Measurements from ENCODE around the gene TSEN54. TPM values are rescaled to one million over a fixed set of nuclear protein-coding genes. Genes with fewer than 3 reads are reported as not detected.

TSEN54 gene
- total RNA-seq, 1 experiment from 2014 or later, result 74.5 TPM

GRCh38 chr17:75565066-75565465 lies 48.7 kb downstream of the TSEN54 start:
- intact Hi-C loops (cut with micrococcal nuclease; ENCODE audit: unreplicated experiment), result loop anchor here (2.0 kb wide), 1 partner anchor 34 kb away; no protein-coding TSS in a partner anchor

GRCh38 chr17:75565618-75566017 lies 49.3 kb downstream of the TSEN54 start:
- no peak overlapping the region for H3K4me3 Mint-ChIP-seq (ENCODE audit: unreplicated experiment)

More at GRCh38 chr17:75565066-75565465, 48.7 kb downstream of the TSEN54 start:
- Histone ChIP-seq H3K4me3 (ENCODE audit: low read depth, low read length) (no peak overlapping the region), H3K4me1 (peaks cover 8% of the 10 kb centered on the region; the same call in 1 of the 2 replicates), H3K36me3 (ENCODE audit: control insufficient read depth, insufficient read depth, low read length) (peaks cover 4% of the 10 kb centered on the region), H3K27me3 (replicated peaks; ENCODE audit: control insufficient read depth, insufficient read depth, low read length) (no peaks in the 10 kb centered on the region), H3K9me3 (no peaks in the 10 kb centered on the region)
- Mint-ChIP-seq H3K36me3 (ENCODE audit: insufficient read depth, unreplicated experiment) (peaks cover 73% of the 10 kb centered on the region), H3K4me1 (ENCODE audit: low read depth, unreplicated experiment) (no peaks in the 10 kb centered on the region), H3K9me3 (ENCODE audit: unreplicated experiment) (no peaks in the 10 kb centered on the region), H3K27me3 (ENCODE audit: insufficient read depth, unreplicated experiment) (no peaks in the 10 kb centered on the region), H3K4me3 (ENCODE audit: unreplicated experiment) (no peak overlapping the region), H3K27ac (ENCODE audit: unreplicated experiment) (peak overlapping the region; percentile 58)
- CTCF ChIA-PET, result interaction anchor here (1.1 to 2.4 kb wide), 3 partner anchors 23 to 48 kb away, joined by 3 to 17 read pairs (median 5); partner anchors contain the start of gene TSEN54
- POLR2A ChIA-PET, result no interaction called here
- DNase-seq, result peak; percentile 79
- BruUV-seq (replicated peaks), result no TSS peak
- TF ChIP-seq CTCF (IDR thresholded peaks at IDR 0.05; ENCODE audit: insufficient read depth in 1 of 2, low read depth in 1 of 2, low read length in 1 of 2, severe bottlenecking in 1 of 2, unreplicated experiment in 1 of 2), result no peak

GRCh38 chr17:75566416-75566815 lies 50.1 kb downstream of the TSEN54 start:
- H3K9me3 Mint-ChIP-seq (ENCODE audit: unreplicated experiment), result no peaks in the 10 kb centered on the region
- peaks cover 78% of the 10 kb centered on the region for H3K36me3 Mint-ChIP-seq (ENCODE audit: insufficient read depth, unreplicated experiment)
- Histone ChIP-seq H3K36me3 (ENCODE audit: control insufficient read depth, insufficient read depth, low read length) (peaks cover 4% of the 10 kb centered on the region), H3K4me1 (peaks cover 8% of the 10 kb centered on the region; the same call in 1 of the 2 replicates), H3K9me3 (no peaks in the 10 kb centered on the region), H3K4me3 (ENCODE audit: low read depth, low read length) (no peak overlapping the region), H3K27me3 (replicated peaks; ENCODE audit: control insufficient read depth, insufficient read depth, low read length) (no peaks in the 10 kb centered on the region)
- CTCF ChIA-PET, result interaction anchor here (2.4 kb wide), 1 partner anchor 50 kb away, joined by 17 read pairs; the partner anchor contains the start of gene TSEN54
- TF ChIP-seq CTCF (IDR thresholded peaks at IDR 0.05; ENCODE audit: insufficient read depth in 1 of 2, low read depth in 1 of 2, low read length in 1 of 2, severe bottlenecking in 1 of 2, unreplicated experiment in 1 of 2), result no peak
- H3K27me3 Mint-ChIP-seq (ENCODE audit: insufficient read depth, unreplicated experiment), result no peaks in the 10 kb centered on the region
- no peak overlapping the region for H3K4me3 Mint-ChIP-seq (ENCODE audit: unreplicated experiment)
- intact Hi-C loops (cut with micrococcal nuclease; ENCODE audit: unreplicated experiment), result no loop called here
- POLR2A ChIA-PET, result no interaction called here
- no peak for DNase-seq
- BruUV-seq (replicated peaks), result no TSS peak
- H3K4me1 Mint-ChIP-seq (ENCODE audit: low read depth, unreplicated experiment), result no peaks in the 10 kb centered on the region
- peak overlapping the region; percentile 58 for H3K27ac Mint-ChIP-seq (ENCODE audit: unreplicated experiment)

More at GRCh38 chr17:75565618-75566017, 49.3 kb downstream of the TSEN54 start:
- H3K36me3 Mint-ChIP-seq (ENCODE audit: insufficient read depth, unreplicated experiment), result peaks cover 77% of the 10 kb centered on the region
- H3K27me3 Mint-ChIP-seq (ENCODE audit: insufficient read depth, unreplicated experiment), result no peaks in the 10 kb centered on the region
- H3K27me3 ChIP-seq (replicated peaks; ENCODE audit: control insufficient read depth, insufficient read depth, low read length), result no peaks in the 10 kb centered on the region
- H3K4me1 ChIP-seq, result peaks cover 8% of the 10 kb centered on the region; the same call in 1 of the 2 replicates
- peaks cover 4% of the 10 kb centered on the region for H3K36me3 ChIP-seq (ENCODE audit: control insufficient read depth, insufficient read depth, low read length)
- ChIA-PET POLR2A (no interaction called here), CTCF (interaction anchor here (1.1 to 2.4 kb wide), 3 partner anchors 23 to 49 kb away, joined by 3 to 17 read pairs (median 5); partner anchors contain the start of gene TSEN54)
- no peaks in the 10 kb centered on the region for H3K9me3 Mint-ChIP-seq (ENCODE audit: unreplicated experiment)
- TSS peak; percentile 16 for BruUV-seq (replicated peaks)
- DNase-seq, result no peak
- intact Hi-C loops (cut with micrococcal nuclease; ENCODE audit: unreplicated experiment), result loop anchor here (2.0 kb wide), 1 partner anchor 35 kb away; no protein-coding TSS in a partner anchor
- no peak for TF ChIP-seq CTCF (IDR thresholded peaks at IDR 0.05; ENCODE audit: insufficient read depth in 1 of 2, low read depth in 1 of 2, low read length in 1 of 2, severe bottlenecking in 1 of 2, unreplicated experiment in 1 of 2)
- no peaks in the 10 kb centered on the region for H3K9me3 ChIP-seq
- no peak overlapping the region for H3K4me3 ChIP-seq (ENCODE audit: low read depth, low read length)
- H3K4me1 Mint-ChIP-seq (ENCODE audit: low read depth, unreplicated experiment), result no peaks in the 10 kb centered on the region
- H3K27ac Mint-ChIP-seq (ENCODE audit: unreplicated experiment), result peak overlapping the region; percentile 58

Data from Caco-2 (cell line).